ENCODE data around the gene RERE. TPM values are rescaled to one million over a fixed set of nuclear protein-coding genes. Genes with fewer than 3 reads are reported as not detected.
"Not testable (repeated sequence)": the region's sequence is repeated elsewhere in the genome, so short reads cannot be mapped to it uniquely, and the experiment has no call there.

Gene RERE
- total RNA-seq, 1 donor from 2014 or later, result 124 TPM

GRCh38 chr1:8595941-8596340 is 221.5 kb downstream of the RERE start:
- Histone ChIP-seq H3K36me3 (ENCODE audit: insufficient read depth, low read length) (no peaks in the 10 kb centered on the region), H3K27ac (ENCODE audit: low read depth, low read length) (no peak overlapping the region), H4K20me1 (ENCODE audit: insufficient read depth, low read length) (peaks cover 47% of the 10 kb centered on the region), H3K27me3 (ENCODE audit: insufficient read depth, low read length) (no peaks in the 10 kb centered on the region), H3K4me3 (ENCODE audit: insufficient read depth, low read depth, low read length) (no peak overlapping the region), H3K9me3 (ENCODE audit: insufficient read depth, low read depth, low read length) (no peaks in the 10 kb centered on the region), H2AFZ (ENCODE audit: low read depth, low read length) (no peak overlapping the region), H3K79me2 (ENCODE audit: insufficient read depth, low read length) (peaks cover 18% of the 10 kb centered on the region), H3K4me2 (ENCODE audit: low read length) (no peak overlapping the region), H3K4me1 (ENCODE audit: insufficient read depth, low read length) (no peaks in the 10 kb centered on the region), H3K9ac (ENCODE audit: low read length) (no peak overlapping the region)
- H3K36me3 Mint-ChIP-seq (ENCODE audit: low read depth, unreplicated experiment), result peaks cover 4% of the 10 kb centered on the region
- FAIRE-seq, result no peak
- H3K27ac Mint-ChIP-seq (ENCODE audit: unreplicated experiment), result no peak overlapping the region
- H3K9me3 Mint-ChIP-seq (ENCODE audit: unreplicated experiment), result peaks cover 5% of the 10 kb centered on the region
- H3K27me3 Mint-ChIP-seq (ENCODE audit: low read depth, unreplicated experiment), result no peaks in the 10 kb centered on the region
- no peak overlapping the region for H3K4me3 Mint-ChIP-seq (ENCODE audit: unreplicated experiment)
- H3K4me1 Mint-ChIP-seq (ENCODE audit: low read depth, unreplicated experiment), result peaks cover 58% of the 10 kb centered on the region
- TF ChIP-seq CTCF (IDR thresholded peaks at IDR 0.05; ENCODE audit: insufficient read depth, low read depth, low read length) (no peak), EZH2 (IDR thresholded peaks at IDR 0.05; ENCODE audit: insufficient read depth, low read length) (no peak)
- DNase-seq (ENCODE audit: low read depth), result peak; percentile 9

GRCh38 chr1:8595332-8595731 is 222.1 kb downstream of the RERE start:
- no peak for FAIRE-seq
- peaks cover 18% of the 10 kb centered on the region for H3K79me2 ChIP-seq (ENCODE audit: insufficient read depth, low read length)
- H4K20me1 ChIP-seq (ENCODE audit: insufficient read depth, low read length), result peaks cover 52% of the 10 kb centered on the region

DNA sequence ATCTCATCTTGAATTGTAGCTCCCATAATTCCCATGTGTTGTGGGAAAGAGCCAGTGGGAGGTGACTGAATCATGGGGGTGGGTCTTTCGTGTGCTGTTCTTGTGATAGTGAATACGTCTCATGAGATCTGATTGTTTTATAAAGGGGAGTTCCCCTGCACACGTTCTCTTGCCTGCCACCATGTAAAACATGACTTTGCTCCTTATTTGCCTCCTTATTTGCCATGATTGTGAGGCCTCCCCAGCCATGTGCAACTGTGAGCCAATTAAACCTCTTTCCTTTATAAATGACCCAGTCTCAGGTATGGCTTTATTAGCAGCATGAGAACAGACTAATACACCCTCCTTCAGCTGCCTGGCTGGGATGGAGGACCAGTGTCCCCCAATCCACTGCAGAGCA is 224.1 kb downstream of the RERE start:
- H2AFZ ChIP-seq (ENCODE audit: low read depth, low read length); H3K27ac Mint-ChIP-seq (ENCODE audit: unreplicated experiment); H3K4me3 ChIP-seq (ENCODE audit: insufficient read depth, low read depth, low read length); H3K36me3 Mint-ChIP-seq (ENCODE audit: low read depth, unreplicated experiment); H3K9ac ChIP-seq (ENCODE audit: low read length); H3K9me3 ChIP-seq (ENCODE audit: insufficient read depth, low read depth, low read length); FAIRE-seq; H3K4me3 Mint-ChIP-seq (ENCODE audit: unreplicated experiment); H3K27me3 Mint-ChIP-seq (ENCODE audit: low read depth, unreplicated experiment); H3K4me2 ChIP-seq (ENCODE audit: low read length); H3K36me3 ChIP-seq (ENCODE audit: insufficient read depth, low read length); H3K27me3 ChIP-seq (ENCODE audit: insufficient read depth, low read length); H3K27ac ChIP-seq (ENCODE audit: low read depth, low read length); H3K4me1 ChIP-seq (ENCODE audit: insufficient read depth, low read length); DNase-seq (ENCODE audit: low read depth); H3K9me3 Mint-ChIP-seq (ENCODE audit: unreplicated experiment): not testable (repeated sequence)
- H3K4me1 Mint-ChIP-seq (ENCODE audit: low read depth, unreplicated experiment), result peaks cover 59% of the 10 kb centered on the region
- H3K79me2 ChIP-seq (ENCODE audit: insufficient read depth, low read length), result peaks cover 12% of the 10 kb centered on the region
- peaks cover 45% of the 10 kb centered on the region for H4K20me1 ChIP-seq (ENCODE audit: insufficient read depth, low read length)

More at GRCh38 chr1:8595332-8595731, 222.1 kb downstream of the RERE start:
- Mint-ChIP-seq H3K36me3 (ENCODE audit: low read depth, unreplicated experiment) (peaks cover 4% of the 10 kb centered on the region), H3K4me3 (ENCODE audit: unreplicated experiment) (no peak overlapping the region), H3K9me3 (ENCODE audit: unreplicated experiment) (peaks cover 5% of the 10 kb centered on the region), H3K27ac (ENCODE audit: unreplicated experiment) (no peak overlapping the region), H3K27me3 (ENCODE audit: low read depth, unreplicated experiment) (no peaks in the 10 kb centered on the region), H3K4me1 (ENCODE audit: low read depth, unreplicated experiment) (peaks cover 63% of the 10 kb centered on the region)
- H3K9me3 ChIP-seq (ENCODE audit: insufficient read depth, low read depth, low read length), result no peaks in the 10 kb centered on the region
- H3K36me3 ChIP-seq (ENCODE audit: insufficient read depth, low read length), result no peaks in the 10 kb centered on the region
- DNase-seq (ENCODE audit: low read depth), result no peak
- H3K27ac ChIP-seq (ENCODE audit: low read depth, low read length), result no peak overlapping the region
- H3K4me2 ChIP-seq (ENCODE audit: low read length), result no peak overlapping the region
- H3K27me3 ChIP-seq (ENCODE audit: insufficient read depth, low read length), result no peaks in the 10 kb centered on the region
- H2AFZ ChIP-seq (ENCODE audit: low read depth, low read length), result no peak overlapping the region
- TF ChIP-seq EZH2 (IDR thresholded peaks at IDR 0.05; ENCODE audit: insufficient read depth, low read length) (no peak), CTCF (IDR thresholded peaks at IDR 0.05; ENCODE audit: insufficient read depth, low read depth, low read length) (no peak)
- H3K4me1 ChIP-seq (ENCODE audit: insufficient read depth, low read length), result no peaks in the 10 kb centered on the region
- no peak overlapping the region for H3K4me3 ChIP-seq (ENCODE audit: insufficient read depth, low read depth, low read length)
- H3K9ac ChIP-seq (ENCODE audit: low read length), result no peak overlapping the region
